Stimulated activated CD4-positive, alpha-beta T cell treated with anti-CD3 and anti-CD28 coated beads, Interleukin-2, amount 100 ng/mL, for 48 hours (primary cell): ENCODE data around the gene TEX52.
"Not testable (repeated sequence)": the region's sequence is repeated elsewhere in the genome, so short reads cannot be mapped to it uniquely, and the experiment has no call there.

Source experiments
- DNase-seq, 2 donors: peaks; one replicate each; pipeline ENCODE4 v3.0.0-alpha.2; 2020

Gene TEX52

GRCh38 chr12:2857021-2857431 lies at the start of gene TEX52:
Gene TEX52, minus strand, starts transcription at chr12:2857039. Its CDS starts 13 bp downstream, at chr12:2857026.
- DNase-seq, result no peak

DNA sequence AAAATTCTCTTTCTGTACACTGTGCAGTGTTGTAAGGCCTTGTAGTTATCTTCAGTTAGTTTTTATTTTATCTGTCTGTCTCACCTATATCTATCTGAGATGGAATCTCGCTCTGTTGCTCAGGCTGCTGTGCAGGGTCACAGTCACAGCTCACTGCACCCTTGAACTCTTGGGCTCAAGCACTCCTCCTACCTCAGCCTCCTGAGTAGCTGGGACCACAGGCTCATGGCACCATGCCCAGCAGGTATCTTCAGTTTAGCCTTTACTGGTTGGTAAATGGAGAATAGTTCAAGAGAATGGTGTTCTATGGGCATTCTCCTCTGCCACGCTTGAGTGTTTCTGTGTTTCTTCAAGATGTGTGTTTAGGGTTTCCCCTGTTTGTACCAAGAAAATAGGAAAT lies 47.4 kb upstream of the TEX52 start:
- DNase-seq, result no peak

DNA sequence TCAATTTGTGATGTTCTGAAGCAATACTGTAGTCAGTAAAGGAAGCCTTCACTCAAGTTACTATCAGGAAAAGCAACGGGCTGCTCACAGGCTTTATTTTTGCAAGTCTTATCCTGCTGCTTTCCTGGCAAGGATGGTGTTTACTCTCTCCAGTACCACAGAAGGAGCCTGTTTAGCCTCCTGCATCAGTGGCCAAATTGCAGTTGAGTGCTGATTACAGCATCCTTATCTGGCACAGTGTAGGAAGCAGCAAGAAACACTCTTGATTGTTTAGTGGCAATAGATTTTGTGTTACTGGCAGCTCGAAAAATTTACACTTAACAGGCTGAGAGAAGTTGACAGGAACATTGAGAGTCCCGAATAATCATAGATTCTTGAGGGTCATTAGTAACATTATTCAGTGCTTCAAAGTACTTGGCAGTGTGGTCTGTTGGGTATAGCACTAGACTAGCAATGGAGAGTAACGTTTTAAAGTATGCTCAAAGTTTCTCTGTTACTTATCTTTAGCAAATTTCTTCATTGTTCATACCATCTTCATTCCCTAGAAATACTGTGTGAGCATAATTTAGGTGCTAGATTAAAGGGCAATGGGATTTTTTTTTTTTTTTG lies 45.5 kb upstream of the TEX52 start:
- no peak for DNase-seq

- no peak for DNase-seq
Measured at GRCh38 chr12:2900642-2901041, 43.8 kb upstream of the TEX52 start.

- no peak for DNase-seq
Measured at GRCh38 chr12:2897418-2897817, 40.6 kb upstream of the TEX52 start.

GRCh38 chr12:2895511-2895910 lies 38.7 kb upstream of the TEX52 start:
- no peak for DNase-seq

DNA sequence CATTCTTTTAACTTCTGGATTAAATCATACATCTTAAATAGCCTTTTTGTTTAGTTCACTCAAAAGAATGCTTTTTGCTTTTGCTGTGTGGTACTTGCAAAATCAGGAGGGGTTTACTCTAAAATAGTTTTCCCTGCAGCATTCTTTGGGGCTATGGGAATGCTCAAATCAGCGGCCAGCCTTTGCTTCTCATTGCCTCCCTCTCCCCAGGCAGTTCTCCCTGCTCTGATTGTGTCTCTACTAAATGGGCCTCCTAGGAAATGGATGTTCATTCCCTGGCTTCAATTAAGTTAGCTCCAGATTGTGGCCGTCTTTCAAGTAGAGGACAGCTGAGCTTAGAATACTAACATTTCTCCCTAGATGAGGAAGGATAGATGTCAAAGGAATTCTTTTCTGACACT lies 38.2 kb upstream of the TEX52 start:
- DNase-seq, result no peak

GRCh38 chr12:2893007-2893406 lies 36.2 kb upstream of the TEX52 start:
- no peak for DNase-seq

GRCh38 chr12:2892246-2892645 lies 35.4 kb upstream of the TEX52 start:
- DNase-seq, result no peak

DNA sequence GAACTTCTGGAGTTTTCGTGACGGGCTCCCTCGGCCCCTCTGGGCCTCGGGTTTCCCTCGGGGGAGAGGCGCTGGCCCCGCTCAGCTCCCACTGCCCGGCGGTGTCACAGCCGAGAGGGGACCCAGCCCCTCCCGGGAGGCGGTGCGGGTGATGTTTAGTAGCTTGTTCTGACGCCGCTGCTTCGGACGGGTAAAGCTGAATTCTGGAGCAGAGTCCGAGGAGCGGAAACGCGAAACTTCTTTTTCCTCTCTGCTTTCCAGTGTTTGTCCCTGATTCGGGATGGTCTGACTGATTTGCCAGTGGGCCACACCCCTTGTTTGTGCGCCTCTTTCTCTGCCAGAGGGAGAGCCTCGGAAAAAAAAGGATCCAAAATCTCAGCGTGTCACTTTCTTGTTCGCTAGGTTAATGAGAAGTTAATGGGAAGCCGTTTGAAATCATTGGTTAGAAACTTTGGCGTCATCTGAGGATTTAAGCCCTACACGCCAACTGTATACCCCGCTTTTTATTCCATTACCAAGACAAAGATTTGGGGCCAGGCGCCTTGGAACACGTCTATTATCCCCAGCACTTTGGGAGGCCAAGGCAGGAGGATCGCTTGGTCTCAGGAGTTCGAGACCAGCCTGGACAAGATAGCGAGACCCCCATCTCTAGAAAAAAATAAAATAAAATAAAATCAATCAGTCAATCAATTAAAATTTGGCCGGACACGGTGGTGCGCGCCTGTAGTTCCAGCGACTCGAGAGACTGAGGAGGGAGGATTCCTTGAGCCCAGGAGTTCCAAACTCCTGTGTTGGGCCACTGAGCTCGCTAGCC lies 34.6 kb upstream of the TEX52 start:
- DNase-seq, result peak in 1 of 2 donors; percentile 10

- DNase-seq, result peak; percentile 95 to 96
Measured at GRCh38 chr12:2890388-2891239, 33.8 kb upstream of the TEX52 start, which contains the start of gene TULP3. Gene TULP3, plus strand, starts transcription at chr12:2890891. Its CDS starts 57 bp downstream, at chr12:2890948.

- no peak for DNase-seq
Measured at GRCh38 chr12:2890001-2890387, 33.2 kb upstream of the TEX52 start.

DNA sequence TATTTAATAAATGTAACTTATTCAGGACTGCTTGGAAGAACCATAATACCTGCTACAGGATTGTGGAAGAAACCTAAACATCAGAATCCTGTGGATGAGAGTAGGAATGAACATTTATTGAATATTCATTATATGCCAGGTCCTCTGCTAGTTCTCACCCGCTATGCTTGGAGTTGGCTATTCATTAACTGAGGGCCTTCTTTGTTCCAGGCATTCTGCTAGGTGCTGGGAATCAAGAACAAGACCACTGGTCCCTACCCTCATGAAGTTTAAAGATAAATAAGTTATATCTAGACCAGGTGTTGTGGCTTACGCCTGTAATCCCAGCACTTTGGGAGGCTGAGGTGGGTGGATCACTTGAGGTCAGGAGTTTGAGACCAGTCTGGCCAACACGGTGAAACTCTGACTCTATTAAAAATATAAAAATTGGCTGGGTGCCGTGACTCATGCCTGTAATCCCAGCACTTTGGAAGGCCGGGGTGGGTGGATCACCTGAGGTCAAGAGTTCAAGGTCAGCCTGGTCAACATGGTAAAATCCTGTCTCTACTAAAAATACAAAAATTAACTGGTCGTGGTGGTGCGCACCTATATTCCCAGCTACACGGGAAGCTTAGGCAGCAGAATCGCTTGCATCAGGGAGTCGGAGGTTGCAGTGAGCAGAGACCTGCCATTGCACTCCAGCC lies 30.1 kb upstream of the TEX52 start:
- DNase-seq, result no peak

GRCh38 chr12:2884810-2885209 lies 28.0 kb upstream of the TEX52 start:
- DNase-seq, result no peak

DNA sequence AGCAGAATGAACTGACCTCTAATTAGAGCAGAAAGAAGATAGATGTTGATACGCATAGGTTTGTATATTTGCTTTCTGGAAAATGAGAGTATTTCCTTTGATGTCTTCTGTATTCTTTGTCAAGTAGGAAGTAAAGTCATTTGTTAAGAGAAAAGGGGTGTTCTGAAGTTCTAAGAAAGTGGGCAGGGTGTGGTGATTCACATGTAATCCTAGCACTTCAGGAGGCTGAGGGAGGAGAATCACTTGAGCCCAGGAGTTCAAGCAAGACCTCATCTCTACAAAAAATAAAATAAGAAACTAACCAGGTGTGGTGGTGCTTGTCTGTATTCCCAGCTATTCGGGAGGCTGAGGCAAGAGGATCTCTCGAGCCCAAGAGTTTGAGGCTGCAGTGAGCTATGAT lies 23.0 kb upstream of the TEX52 start:
- DNase-seq, result no peak

DNA sequence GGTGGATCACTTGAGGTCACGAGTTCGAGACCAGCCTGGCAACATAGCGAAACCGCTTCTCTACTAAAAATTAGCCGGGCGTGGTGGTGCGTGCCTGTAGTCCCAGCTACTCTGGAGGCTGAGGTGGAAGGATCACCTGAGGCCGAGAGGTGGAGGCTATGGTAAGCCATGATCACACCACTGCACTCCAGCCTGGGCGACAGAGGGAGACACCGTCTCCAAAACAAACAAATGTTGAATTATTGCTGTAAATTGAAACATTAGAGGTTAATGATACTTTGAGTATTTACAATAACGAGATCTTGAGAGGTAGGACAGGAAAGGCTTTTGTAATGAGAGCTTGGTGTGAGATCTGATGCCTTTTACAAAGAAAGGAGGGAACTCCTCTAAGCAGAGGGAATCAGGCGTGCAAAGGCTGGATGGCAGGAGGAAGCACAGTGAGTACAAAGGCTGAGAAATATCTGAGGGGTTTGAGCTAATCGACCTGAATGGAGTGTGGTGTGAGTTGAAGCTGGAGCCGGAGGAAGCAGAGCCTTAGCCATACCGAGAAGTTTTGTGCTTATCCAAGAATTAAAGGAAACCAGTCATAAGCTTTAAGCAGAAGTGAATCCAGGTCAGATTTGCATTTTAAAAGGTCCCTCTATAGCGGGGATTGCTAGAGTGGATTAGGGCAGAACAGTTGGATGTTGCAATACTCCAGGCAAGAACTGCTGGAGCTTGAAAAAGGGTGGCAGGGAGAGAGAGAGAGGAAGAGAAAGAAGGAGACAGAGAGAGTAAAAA lies 21.3 kb upstream of the TEX52 start:
- DNase-seq, result peak; percentile 8 to 15

DNA sequence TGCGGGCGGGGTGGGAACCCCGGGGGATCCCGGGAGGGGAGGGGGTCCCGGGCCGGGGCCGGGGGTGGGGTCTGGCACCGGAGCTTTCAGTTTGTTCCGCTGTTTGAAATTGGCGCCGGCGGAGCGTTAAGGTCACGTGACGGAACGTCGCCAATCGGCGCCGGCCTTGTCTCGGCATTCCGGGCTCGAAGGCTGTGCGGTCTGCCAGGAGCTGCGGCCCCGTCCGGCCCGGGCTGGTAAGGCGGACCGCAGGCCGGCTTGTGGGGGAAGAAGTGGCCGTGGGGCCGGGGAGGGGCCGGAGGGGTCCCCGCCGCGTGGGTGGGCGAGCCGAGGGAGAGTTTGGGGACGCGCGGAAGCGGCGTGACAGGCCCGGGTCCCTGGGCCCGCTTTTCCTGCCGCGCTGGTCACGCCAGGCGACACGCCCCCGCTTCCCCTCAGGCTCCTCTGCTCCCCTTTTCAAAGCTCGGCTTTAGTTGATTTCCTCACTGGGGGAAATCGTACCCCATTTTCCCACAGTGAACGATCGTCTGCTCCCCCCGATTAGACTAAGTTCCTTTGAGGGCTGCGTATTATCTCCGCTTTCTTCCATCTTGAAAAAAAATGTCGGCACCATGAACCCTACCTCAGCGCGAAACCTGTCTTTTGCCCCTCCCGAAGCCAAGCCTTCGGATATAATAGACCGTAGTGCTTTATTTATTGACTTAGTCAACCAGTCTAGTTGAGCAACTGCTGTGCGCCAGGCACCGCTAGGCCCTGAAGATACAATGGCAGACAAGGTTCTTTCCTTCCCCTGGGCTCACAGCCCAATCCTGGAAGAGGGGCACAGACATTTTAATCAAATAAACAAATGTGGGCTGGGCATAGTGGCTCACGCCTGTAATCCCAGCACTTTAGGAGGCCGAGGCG lies 20.5 kb upstream of the TEX52 start, which contains the start of the genes FOXM1 and RHNO1:
Gene FOXM1, minus strand, starts transcription at position 128 of the 906 bp plus-strand sequence. CDS start 2,696 bp downstream, outside the sequence.
Gene RHNO1, plus strand, starts transcription at position 177 of the 906 bp plus-strand sequence. CDS start 8,144 bp downstream, outside the sequence.
- DNase-seq, result peak; percentile 79 to 82

GRCh38 chr12:2876431-2877046 lies 19.7 kb upstream of the TEX52 start:
- DNase-seq, result peak; percentile 21 to 27

- not testable (repeated sequence) for DNase-seq
Measured at GRCh38 chr12:2868986-2869632, 12.3 kb upstream of the TEX52 start.

DNA sequence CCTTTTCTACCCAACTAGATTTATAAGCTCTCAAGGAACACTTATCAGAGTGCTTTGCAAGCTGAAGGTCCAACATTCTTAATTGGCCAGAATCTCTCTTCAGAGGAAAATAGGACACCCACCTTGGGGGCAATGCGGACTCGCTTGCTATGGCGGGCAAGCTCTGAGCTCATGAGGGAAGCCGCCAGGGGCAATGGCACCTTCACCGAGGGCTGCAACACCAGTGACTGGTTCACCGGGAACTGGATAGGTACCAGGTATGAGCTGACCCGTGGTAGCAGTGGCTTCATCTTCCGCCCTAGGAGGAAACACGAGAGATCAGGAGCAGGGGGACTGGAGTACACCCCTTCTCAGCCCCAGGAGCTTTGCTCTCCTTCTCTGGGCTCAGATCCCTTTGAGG lies 7.4 kb upstream of the TEX52 start:
- no peak for DNase-seq
